AG09319 (cell line): ENCODE data around the gene SLC37A1.

ENCODE experiments used
- DNase-seq: peaks from one replicate; pipeline ENCODE4 v3.0.0-alpha.2; 2010; ENCODE audit warnings: low read depth; ENCODE audit errors: extremely low read depth
- CTCF ChIP-seq: IDR thresholded peaks from 2 replicates; pipeline ENCODE4 v1.5.1; 2011; ENCODE audit warnings: low read depth, mild to moderate bottlenecking, inconsistent platforms, low read length, moderate library complexity

SLC37A1 gene

GRCh38 chr21:42534421-42535378, 21.0 kb downstream of the SLC37A1 start:
- no peak for DNase-seq
- no peak for TF ChIP-seq CTCF

- TF ChIP-seq CTCF: no peak
- DNase-seq: no peak
Observed at GRCh38 chr21:42535602-42536171, 22.0 kb downstream of the SLC37A1 start.

GRCh38 chr21:42536601-42537000, 22.9 kb downstream of the SLC37A1 start:
- no peak for TF ChIP-seq CTCF
- DNase-seq: no peak

- DNase-seq: no peak
Observed at GRCh38 chr21:42537106-42537742, 23.6 kb downstream of the SLC37A1 start.

GRCh38 chr21:42538479-42539275, 25.0 kb downstream of the SLC37A1 start:
- no peak for DNase-seq
- no peak for TF ChIP-seq CTCF

More at GRCh38 chr21:42537106-42537742, 23.6 kb downstream of the SLC37A1 start:
- TF ChIP-seq CTCF: peak; percentile 32

- no peak for TF ChIP-seq CTCF
- DNase-seq: no peak
Observed at GRCh38 chr21:42539342-42539741, 25.7 kb downstream of the SLC37A1 start.
